SK-N-MC (cell line): ENCODE data around the gene SESTD1.

Source experiments
- EZH2 ChIP-seq: fragments of 200-600 bp; sonication (generic); IDR thresholded peaks from one replicate; pipeline ENCODE4 v1.6.1; 2017; ENCODE audit warnings: antibody characterized with exemption
- FOXP2 ChIP-seq: optimal IDR thresholded peaks from 2 replicates; pipeline ENCODE3; 2011; ENCODE audit warnings: mild to moderate bottlenecking, moderate library complexity; ENCODE audit not compliant: insufficient read depth; ENCODE audit errors: extremely low read length, control extremely low read depth
- POLR2AphosphoS5 ChIP-seq: IDR thresholded peaks from 2 replicates; pipeline ENCODE4 v1.6.1; 2012; ENCODE audit warnings: mild to moderate bottlenecking, low read depth, low read length, borderline replicate concordance

- TF ChIP-seq POLR2AphosphoS5 (no peak), EZH2 (no peak), FOXP2 (no peak)
Observed at GRCh38 chr2:179104736-179105135, 159.9 kb downstream of the SESTD1 start.
